Measurements from ENCODE around the gene FOXJ1.

GRCh38 chr17:76120658-76121008, 20.4 kb downstream of the FOXJ1 start:
- TF ChIP-seq POLR2A (IDR thresholded peaks at IDR 0.05; ENCODE audit: low read length) (no peak), GATA1 (IDR thresholded peaks at IDR 0.05; ENCODE audit: low read depth, low read length) (no peak)
